PC-3 (cell line): ENCODE measurements around the gene MKRN2.

Source experiments
- EZH2 ChIP-seq: fragments of 300-600 bp; sonication (generic); IDR thresholded peaks from one replicate; pipeline ENCODE4 v1.6.1; 2017; ENCODE audit warnings: antibody characterized with exemption, mild to moderate bottlenecking, low read length; ENCODE audit not compliant: unreplicated experiment
- EZH2phosphoT487 ChIP-seq: fragments of 300-600 bp; sonication (generic); IDR thresholded peaks from 2 replicates; pipeline ENCODE4 v1.6.1; 2018; ENCODE audit warnings: mild to moderate bottlenecking, antibody characterized with exemption, low read length, borderline replicate concordance
- TF ChIP-seq, protein P1 (sequence below): fragments of 300-600 bp; sonication (generic); conservative IDR thresholded peaks from 2 replicates; pipeline ENCODE4 v1.5.1; 2017; ENCODE audit warnings: antibody characterized with exemption, low read depth, mild to moderate bottlenecking, low read length

GRCh38 chr3:12545473-12545791, 11.5 kb upstream of the MKRN2 start, which contains the start of gene MKRN2OS:
- no peak for TF ChIP-seq EZH2
- TF ChIP-seq, protein P1, sequence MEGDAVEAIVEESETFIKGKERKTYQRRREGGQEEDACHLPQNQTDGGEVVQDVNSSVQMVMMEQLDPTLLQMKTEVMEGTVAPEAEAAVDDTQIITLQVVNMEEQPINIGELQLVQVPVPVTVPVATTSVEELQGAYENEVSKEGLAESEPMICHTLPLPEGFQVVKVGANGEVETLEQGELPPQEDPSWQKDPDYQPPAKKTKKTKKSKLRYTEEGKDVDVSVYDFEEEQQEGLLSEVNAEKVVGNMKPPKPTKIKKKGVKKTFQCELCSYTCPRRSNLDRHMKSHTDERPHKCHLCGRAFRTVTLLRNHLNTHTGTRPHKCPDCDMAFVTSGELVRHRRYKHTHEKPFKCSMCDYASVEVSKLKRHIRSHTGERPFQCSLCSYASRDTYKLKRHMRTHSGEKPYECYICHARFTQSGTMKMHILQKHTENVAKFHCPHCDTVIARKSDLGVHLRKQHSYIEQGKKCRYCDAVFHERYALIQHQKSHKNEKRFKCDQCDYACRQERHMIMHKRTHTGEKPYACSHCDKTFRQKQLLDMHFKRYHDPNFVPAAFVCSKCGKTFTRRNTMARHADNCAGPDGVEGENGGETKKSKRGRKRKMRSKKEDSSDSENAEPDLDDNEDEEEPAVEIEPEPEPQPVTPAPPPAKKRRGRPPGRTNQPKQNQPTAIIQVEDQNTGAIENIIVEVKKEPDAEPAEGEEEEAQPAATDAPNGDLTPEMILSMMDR: no peak
- TF ChIP-seq EZH2phosphoT487: no peak
